NCI-H82 treated with DMSO at 0.1 percent for 48 hours (cell line): ENCODE results near the gene ZNF644.

Experiments
- DNase-seq: peaks from one replicate; lab custom pipeline; 2025; ENCODE audit not compliant: unreplicated experiment; lab: John Stamatoyannopoulos, UW

The ZNF644 gene

GRCh38 chr1:90989302-90989701 lies 32.5 kb downstream of the ZNF644 start:
- DNase-seq: no peak

- DNase-seq: no peak
Observed at GRCh38 chr1:90987841-90988240, 34.0 kb downstream of the ZNF644 start.

GRCh38 chr1:90986953-90987352 lies 34.9 kb downstream of the ZNF644 start:
- DNase-seq: no peak

DNA sequence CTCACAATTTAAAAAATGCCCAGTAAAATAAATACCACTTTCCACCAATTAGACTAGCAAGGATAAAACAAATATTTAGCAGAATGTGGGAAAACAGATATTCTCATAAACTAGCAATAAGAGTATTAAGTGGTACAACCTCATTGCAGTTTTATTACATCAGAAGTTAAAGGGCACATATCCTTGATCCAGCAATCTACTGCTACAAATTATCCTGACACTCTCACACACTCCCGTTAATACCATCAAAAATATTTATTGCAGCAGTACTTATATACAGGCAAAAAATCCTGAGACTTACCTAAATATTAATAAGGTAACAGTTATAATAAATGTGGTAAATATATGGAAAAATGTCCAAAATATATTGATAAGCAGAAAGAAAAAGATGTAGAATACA lies 44.3 kb downstream of the ZNF644 start:
- DNase-seq: no peak

DNA sequence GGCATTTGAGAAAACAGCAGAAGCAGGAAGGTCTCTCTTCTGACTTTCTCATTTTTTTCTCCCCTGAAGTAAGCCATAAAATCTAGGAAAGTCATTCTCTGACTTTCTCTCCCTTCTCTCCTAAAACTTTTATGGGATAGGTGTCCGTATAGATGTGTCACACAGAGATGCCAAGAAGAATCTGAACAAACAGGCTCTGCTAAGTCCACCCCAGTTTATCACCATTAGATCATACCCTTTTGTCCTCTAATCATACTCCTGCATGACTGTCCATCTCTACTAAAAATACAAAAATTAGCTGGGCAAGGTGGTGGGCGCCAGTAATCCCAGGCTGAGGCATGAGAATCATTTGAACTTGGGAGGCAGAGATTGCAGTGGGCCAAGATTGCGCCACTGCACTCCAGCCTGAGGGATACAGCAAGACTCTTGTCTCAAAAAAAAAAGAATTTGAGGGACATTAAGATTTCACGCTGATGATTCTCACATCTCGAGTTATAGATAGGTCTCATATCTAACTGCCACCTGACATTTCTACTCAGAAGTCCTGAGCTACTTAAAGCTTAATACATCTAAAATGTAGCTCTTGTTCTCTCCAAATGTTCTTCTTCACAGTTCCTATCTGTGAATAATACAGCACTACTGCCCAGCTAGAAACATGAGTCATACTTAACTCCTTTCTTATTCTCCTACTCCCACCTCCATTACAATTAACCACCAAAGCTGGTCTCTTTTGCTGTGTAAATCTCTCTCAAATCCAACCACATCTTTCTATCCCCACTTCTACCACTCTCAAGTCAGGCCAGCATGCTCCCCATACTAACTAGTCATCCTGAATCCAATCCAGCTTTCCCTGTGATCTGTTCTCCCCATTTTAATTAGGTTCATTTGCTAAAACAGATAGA lies 47.7 kb downstream of the ZNF644 start:
- DNase-seq: no peak

DNA sequence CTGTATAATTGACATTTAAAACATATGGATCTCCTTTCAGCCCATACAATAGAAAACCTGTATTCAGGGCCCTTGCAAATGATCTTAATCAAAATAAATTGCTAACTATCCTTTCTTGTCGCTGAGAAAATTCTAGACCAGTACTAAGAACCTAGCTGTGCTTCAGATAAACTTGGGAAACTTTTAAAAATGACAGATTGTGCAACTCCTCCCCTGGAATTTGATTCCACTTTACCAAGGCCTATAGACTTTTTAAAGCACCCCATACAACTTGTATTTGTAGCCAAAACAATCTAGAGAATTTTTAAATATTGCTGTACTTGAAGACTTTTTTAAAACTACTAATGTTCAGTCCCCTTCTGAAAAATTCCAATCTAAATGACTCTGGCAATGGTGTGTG lies 51.6 kb downstream of the ZNF644 start:
- no peak for DNase-seq

GRCh38 chr1:90969241-90969640 lies 52.6 kb downstream of the ZNF644 start:
- DNase-seq: no peak

GRCh38 chr1:90964444-90965035 lies 57.3 kb downstream of the ZNF644 start:
- DNase-seq: no peak

- no peak for DNase-seq
Observed at GRCh38 chr1:90963651-90964050, 58.2 kb downstream of the ZNF644 start.

DNA sequence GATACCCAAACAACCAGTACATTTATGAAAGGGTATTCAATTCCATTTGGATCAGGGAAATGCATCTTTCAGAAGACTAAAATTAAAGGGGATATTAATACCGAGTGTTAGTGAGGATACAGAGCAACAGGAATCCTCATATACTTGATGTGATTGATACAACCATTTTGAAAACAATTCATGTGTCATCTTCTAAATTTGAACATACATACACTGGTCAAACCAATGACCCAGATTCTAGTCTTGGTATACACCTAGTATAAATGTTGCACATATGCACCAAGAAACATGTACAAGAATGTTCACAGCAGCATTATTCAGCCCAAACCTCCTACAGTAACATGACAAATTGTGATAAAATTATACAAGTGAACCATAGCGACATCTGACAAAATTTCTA lies 58.6 kb downstream of the ZNF644 start:
- DNase-seq: no peak

DNA sequence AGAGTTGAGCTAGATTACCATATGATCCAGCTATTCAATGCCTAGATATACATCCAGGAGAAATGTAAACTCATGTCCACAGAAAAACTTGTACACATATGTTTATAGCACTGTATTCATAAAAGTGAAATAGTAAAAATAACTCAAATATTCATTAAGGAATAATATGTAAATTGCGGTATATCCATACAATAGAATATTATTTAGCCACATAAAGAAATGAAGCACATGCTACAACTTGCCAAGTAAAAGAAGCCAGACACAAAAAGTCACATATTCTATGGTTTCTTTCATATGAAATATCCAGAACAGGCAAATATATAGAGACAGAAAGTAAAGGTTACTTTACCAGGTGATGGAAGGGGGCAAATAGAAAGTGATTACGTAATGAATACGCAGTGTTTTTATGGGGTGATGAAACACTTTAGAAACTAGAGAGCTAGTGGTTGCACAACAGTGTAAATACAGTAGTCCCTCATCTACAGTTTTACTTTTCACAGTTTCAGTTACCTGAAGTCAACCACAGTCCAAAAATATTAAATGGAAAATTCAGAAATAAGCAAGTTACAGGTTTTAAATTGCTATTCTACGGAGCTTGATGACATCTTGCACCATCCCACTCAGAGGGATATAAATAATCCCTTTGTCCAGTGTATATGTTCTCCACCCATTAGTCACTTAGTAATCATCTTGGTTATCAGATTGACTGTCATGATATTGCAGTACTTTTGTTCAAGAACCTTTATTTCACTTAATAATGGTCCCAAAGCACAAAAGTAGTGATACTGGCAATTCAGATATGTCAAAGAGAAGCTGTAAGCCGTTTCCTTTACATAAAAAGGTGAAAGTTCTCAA lies 62.3 kb downstream of the ZNF644 start:
- no peak for DNase-seq

- DNase-seq: no peak
Observed at GRCh38 chr1:90957497-90957896, 64.3 kb downstream of the ZNF644 start.

GRCh38 chr1:90955769-90956168 lies 66.1 kb downstream of the ZNF644 start:
- no peak for DNase-seq

DNA sequence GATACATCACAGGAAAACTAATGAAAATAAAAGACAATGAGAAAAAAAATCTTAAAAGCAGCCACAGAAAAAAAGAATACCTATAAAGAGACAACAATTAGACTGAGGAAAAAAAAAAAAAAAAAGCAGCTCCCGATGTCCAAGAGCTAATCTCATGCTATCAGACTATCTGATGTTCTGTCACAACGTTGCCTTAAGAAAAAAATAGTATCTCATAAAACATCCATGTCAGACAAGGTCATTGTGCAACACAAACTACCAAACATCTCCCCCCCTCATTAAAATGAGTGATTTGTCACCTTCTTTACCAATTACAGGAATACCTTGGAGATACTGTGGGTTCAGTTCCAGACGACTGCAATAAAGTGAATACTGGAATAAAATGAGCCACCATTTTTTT lies 68.9 kb downstream of the ZNF644 start:
- DNase-seq: no peak

DNA sequence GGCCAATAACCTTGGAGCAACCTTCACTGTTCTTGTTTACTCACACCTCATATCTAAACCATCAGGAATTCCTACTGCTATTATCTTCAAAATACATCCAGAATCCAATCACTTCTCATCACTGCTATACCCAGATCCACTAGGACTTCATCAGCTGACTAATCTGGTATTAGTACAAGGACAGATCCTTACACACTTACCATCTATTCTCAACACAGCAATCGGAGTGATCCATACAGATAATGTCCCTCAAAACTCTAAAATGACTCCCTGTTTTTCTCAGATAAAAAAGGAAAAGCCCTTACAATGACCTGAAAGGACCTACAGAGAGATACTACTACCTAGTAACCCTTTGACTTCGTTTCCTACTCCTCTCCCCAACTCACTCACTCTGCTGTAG lies 70.8 kb downstream of the ZNF644 start:
- DNase-seq: no peak

- no peak for DNase-seq
Observed at GRCh38 chr1:90948301-90948700, 73.5 kb downstream of the ZNF644 start.

DNA sequence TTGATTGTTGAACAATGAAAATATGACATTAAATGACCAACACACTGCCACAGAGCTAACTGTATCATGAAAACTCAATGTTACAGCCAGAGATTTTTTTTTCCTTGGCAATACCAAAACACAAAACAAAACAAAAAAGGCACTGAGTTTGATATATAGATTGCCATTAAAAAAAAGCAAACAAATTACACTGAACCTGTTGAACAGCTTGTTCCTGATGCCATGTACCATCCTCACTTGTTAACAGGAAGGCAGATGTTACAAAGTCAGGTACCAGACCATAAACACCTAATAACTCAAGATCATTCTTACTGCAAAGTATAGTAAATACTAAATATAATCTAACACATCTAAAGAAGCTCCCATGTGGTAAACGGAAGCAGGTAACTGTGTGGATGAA lies 75.2 kb downstream of the ZNF644 start:
- DNase-seq: no peak

GRCh38 chr1:90945287-90945686 lies 76.5 kb downstream of the ZNF644 start:
- no peak for DNase-seq

DNA sequence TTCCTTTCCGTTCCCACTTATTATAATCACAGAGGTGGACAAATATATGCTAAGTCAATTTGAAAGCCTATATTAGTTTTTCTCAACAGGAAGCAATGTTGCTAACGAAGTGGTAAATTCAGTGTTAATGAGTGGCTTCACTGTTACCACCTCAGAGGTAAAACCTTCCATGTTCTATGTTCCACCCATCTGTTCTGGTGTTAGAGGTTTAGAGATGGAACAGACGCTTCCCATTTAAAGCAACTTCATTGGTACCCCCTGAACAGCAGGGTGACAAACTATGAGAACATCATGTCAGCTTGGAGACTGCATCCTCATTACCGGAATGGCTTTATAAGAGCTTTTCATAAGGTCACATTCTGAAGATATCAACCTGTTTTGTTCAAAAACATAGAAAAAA lies 77.9 kb downstream of the ZNF644 start:
- DNase-seq: no peak

DNA sequence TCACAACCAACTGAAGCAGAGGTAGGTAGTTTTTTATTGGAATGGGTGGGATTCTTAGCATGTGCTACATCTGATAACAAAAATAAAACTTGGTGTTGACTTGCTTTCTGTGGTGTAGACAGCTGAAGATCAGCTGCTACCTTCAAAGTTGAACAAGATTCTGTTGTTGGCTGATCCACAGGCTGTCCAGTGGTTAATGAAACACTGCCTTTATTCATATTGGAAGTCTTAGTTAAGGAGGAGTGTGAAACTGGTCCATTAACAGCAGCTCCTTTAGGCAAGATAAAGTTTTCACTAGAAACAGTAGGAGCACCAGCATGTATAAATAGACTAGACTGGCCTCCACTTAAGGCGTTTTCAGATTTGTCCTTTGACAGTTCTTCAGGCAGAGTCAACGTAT lies 81.1 kb downstream of the ZNF644 start:
- DNase-seq: no peak

DNA sequence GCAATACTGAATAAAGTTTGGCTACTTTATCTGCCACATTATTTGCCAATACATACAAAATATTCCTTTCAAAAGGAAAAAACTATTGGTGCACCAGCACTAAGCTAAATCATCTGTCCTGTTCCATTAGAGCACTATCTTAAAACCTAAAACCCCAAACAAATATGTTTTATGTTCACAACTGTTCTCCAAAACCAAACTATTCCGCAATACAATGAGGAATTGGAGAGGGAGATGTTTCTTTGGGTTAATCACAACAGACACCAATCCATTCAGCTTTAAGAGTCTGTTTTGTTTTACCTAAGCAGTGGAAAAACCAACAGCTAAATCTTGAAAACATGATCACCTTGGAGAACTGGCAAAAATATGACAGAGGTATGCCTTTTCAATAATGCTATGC lies 85.1 kb downstream of the ZNF644 start:
- DNase-seq: no peak

DNA sequence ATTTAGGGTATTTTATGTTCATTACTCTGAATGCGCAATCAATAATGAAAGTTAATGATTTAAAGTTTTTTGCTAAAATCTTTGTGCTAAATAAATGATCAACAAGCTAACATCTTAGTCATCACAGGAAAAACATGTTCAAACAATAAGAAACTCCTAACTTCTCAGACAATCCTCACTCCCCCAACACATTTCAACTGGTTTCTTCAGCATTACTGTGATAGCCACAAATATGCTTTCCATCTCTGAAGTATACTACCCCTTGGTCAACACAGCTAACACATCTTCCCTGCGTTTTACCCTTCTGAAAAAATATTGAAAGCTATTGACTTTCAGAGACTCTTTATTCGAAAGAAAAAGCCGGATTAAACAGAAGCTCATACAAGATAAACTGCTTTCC lies 85.8 kb downstream of the ZNF644 start:
- no peak for DNase-seq
